Trophoblast cell (in vitro differentiated cells and primary cell): Measurements from ENCODE around the gene WSCD2.
A peak's percentile ranks its signal among the peaks of the same experiment; 100 is the strongest.

Experiments used
- DNase-seq, 2 donors: peaks; one replicate each; pipeline ENCODE4 v3.0.0-alpha.2; 2016
- H2AFZ ChIP-seq: 2 replicates; pipeline ENCODE4 v1.6.1; 2013; ENCODE audit warnings: low read length, moderate library complexity, mild to moderate bottlenecking; ENCODE audit not compliant: insufficient read depth, poor library complexity
- H2AK5ac ChIP-seq: 2 replicates; pipeline ENCODE4 v1.6.1; 2013; ENCODE audit warnings: mild to moderate bottlenecking, low read length
- H2BK120ac ChIP-seq: 2 replicates; pipeline ENCODE4 v1.6.1; 2013; ENCODE audit warnings: low read length, mild to moderate bottlenecking, moderate library complexity; ENCODE audit not compliant: insufficient read depth, poor library complexity
- H2BK12ac ChIP-seq: 2 replicates; pipeline ENCODE4 v1.6.1; 2013; ENCODE audit warnings: mild to moderate bottlenecking, low read length, moderate library complexity
- H2BK5ac ChIP-seq: 2 replicates; pipeline ENCODE4 v1.6.1; 2013; ENCODE audit warnings: low read length, low read depth, moderate library complexity, mild to moderate bottlenecking; ENCODE audit not compliant: poor library complexity
- H3K14ac ChIP-seq: 2 replicates; pipeline ENCODE4 v1.6.1; 2013; ENCODE audit warnings: mild to moderate bottlenecking, low read length
- H3K18ac ChIP-seq: 2 replicates; pipeline ENCODE4 v1.6.1; 2013; ENCODE audit warnings: mild to moderate bottlenecking, low read length
- H3K23ac ChIP-seq: 2 replicates; pipeline ENCODE4 v1.6.1; 2013; ENCODE audit warnings: low read length
- H3K27ac ChIP-seq: 2 replicates; pipeline ENCODE4 v1.5.1; 2013; ENCODE audit warnings: low read depth, mild to moderate bottlenecking, inconsistent platforms, low read length, moderate library complexity
- H3K27me3 ChIP-seq: 2 replicates; pipeline ENCODE4 v1.6.1; 2013; ENCODE audit warnings: inconsistent platforms, mild to moderate bottlenecking, low read length, moderate library complexity; ENCODE audit not compliant: insufficient read depth
- H3K36me3 ChIP-seq, 2 experiments: 1 replicate in 1 of 2; 2 replicates in 1 of 2; pipeline ENCODE4 v1.6.1; 2013; ENCODE audit warnings: low read length in 2 of 2, mild to moderate bottlenecking in 2 of 2, moderate library complexity in 1 of 2; ENCODE audit not compliant: insufficient read depth in 2 of 2, control insufficient read depth in 1 of 2
- H3K4ac ChIP-seq: 2 replicates; pipeline ENCODE4 v1.6.1; 2013; ENCODE audit warnings: low read depth, mild to moderate bottlenecking, low read length, moderate library complexity
- H3K4me1 ChIP-seq, 2 experiments: 1 replicate in 1 of 2; 2 replicates in 1 of 2; pipeline ENCODE4 v1.6.1; 2013; ENCODE audit warnings: low read length in 2 of 2, mild to moderate bottlenecking in 2 of 2, moderate library complexity in 1 of 2; ENCODE audit not compliant: insufficient read depth in 2 of 2, control insufficient read depth in 1 of 2
- H3K4me2 ChIP-seq: 2 replicates; pipeline ENCODE4 v1.6.1; 2013; ENCODE audit warnings: inconsistent platforms, mild to moderate bottlenecking, low read length, moderate library complexity
- H3K4me3 ChIP-seq: 2 replicates; pipeline ENCODE4 v1.5.1; 2013; ENCODE audit warnings: mild to moderate bottlenecking, low read depth, low read length, inconsistent platforms
- H3K79me1 ChIP-seq: one replicate; pipeline ENCODE4 v1.6.1; 2013; ENCODE audit warnings: low read length
- H3K79me2 ChIP-seq: 2 replicates; pipeline ENCODE4 v1.6.1; 2013; ENCODE audit warnings: low read length, mild to moderate bottlenecking; ENCODE audit not compliant: control insufficient read depth, insufficient read depth, poor library complexity
- H3K9ac ChIP-seq: 2 replicates; pipeline ENCODE4 v1.6.1; 2013; ENCODE audit warnings: mild to moderate bottlenecking, low read length
- H3K9me3 ChIP-seq: 2 replicates; pipeline ENCODE4 v1.6.1; 2013; ENCODE audit warnings: low read depth, mild to moderate bottlenecking, control low read depth, inconsistent platforms, low read length; ENCODE audit not compliant: insufficient read depth
- H4K12ac ChIP-seq: 2 replicates; pipeline ENCODE4 v1.6.1; 2013; ENCODE audit warnings: low read depth, mild to moderate bottlenecking, low read length, moderate library complexity
- H4K8ac ChIP-seq: 2 replicates; pipeline ENCODE4 v1.6.1; 2013; ENCODE audit warnings: low read depth, mild to moderate bottlenecking, low read length, moderate library complexity
- H4K91ac ChIP-seq: one replicate; pipeline ENCODE4 v1.6.1; 2013; ENCODE audit warnings: low read depth, mild to moderate bottlenecking, low read length, moderate library complexity
- WGBS: extraction: QIAGEN DNeasy Blood & Tissue Kit; methylation state at CpG from one replicate; pipeline ENCODE4 v1.1.7; 2013; ENCODE audit warnings: missing lambda C conversion rate; ENCODE audit not compliant: insufficient read length, insufficient coverage; ENCODE audit errors: extremely low coverage; 5-methylcytosine and 5-hydroxymethylcytosine counted together

WSCD2 gene

DNA sequence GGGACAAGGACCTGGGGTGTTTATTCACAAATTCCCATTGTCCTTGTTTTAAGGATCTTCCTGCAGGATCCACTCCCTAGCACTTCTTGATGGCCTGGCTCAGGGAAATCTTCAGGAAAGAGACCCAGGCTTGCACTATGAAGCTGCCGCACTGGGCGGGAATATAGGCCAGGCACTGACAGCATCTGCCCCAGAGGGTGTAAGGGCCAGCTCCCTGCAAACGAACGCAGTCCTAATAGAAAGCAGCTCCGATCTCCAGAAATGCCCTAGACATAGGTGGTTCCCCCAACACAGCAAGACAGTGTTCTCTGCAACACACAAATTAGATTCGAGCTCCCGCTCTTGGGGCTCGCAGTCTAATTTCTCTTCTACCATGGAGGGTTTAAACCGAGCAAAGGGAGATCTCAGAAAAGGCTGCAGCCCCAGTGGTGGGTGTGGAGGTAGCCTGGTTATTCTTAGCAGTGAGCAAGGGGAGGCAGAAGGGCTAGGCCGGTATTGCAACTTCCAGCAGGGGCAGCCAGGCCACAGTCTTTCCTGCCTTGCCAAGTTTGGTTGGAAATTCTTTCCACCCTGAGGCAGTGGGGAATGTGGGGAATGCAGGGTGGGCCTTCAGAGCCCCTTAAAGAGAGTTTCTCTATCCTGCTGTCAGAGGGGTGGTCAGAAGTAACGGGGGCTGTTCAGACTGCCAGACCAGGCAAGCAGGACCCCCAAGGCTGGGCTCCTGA, 16.1 kb upstream of the WSCD2 start:
- Histone ChIP-seq H2AK5ac (no peak overlapping the region), H3K18ac (no peak overlapping the region), H3K9me3 (no peaks in the 10 kb centered on the region), H3K79me2 (no peaks in the 10 kb centered on the region), H3K36me3 (no peaks in the 10 kb centered on the region), H3K79me1 (peaks cover 11% of the 10 kb centered on the region), H3K4me1 (peaks cover 10 to 19% of the 10 kb centered on the region in 2 experiments), H3K4me2 (peak overlapping the region; percentile 37), H3K27me3 (no peaks in the 10 kb centered on the region), H4K8ac (peak overlapping the region; percentile 44), H2BK120ac (peak overlapping the region; percentile 27), H3K23ac (no peak overlapping the region), H2BK12ac (peak overlapping the region; percentile 47), H3K27ac (peak overlapping the region; percentile 40), H3K9ac (no peak overlapping the region), H2BK5ac (no peak overlapping the region), H2AFZ (peak overlapping the region; percentile 23), H3K4me3 (no peak overlapping the region), H3K4ac (no peak overlapping the region), H3K14ac (no peak overlapping the region), H4K12ac (peak overlapping the region; percentile 18), H4K91ac (peak overlapping the region; percentile 48)
- no peak for DNase-seq
- WGBS = no CpG with 5 or more reads among the region's 11 CpGs

DNA sequence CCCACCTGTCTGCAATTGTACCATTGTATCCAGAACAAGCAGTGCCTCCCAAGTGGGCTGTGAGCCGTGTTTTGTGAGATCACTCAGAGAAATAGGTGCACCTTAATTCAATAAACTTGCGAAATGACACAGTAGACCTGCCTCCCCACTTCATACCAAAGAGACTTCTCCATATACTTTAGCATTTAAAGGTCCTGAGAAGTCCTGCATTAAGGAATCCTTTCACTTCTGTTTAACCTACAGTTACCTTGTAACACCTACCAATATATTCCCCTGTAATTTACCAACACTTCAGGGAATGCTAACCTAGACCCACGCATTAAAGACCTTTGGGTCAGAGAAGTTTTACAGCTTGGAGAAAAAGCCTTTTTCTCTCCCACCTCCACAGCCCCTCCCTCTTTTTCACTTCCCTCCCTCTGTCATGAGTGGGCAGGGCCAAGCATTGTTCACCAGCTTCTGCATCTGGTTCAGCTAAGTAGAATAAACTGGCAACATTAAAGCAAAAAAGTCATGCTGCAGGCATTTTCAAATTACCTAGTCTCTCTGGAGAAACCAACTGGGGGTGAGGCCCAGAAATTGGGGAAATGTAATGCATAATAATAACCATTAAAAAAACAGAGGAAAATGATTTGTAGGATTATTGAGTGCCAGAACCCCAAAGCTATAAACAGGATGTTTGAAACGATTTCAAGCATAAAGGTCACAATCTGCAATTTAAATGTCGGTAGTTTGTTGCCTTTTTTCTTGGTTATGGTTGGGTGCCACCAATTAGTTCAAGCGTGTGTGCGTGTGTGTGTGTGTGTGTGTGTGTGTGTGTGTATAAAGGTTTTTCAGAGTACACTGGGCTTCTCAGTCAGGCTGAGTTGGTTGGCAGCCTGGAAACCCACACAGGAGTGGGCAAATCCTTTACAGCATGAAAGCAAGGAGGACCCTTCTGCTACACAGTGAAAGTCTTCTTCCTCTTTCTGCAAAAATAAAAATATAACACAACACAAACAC, 13.7 kb upstream of the WSCD2 start:
- Histone ChIP-seq H4K8ac (no peak overlapping the region), H2BK12ac (no peak overlapping the region), H2AFZ (no peak overlapping the region), H3K9ac (no peak overlapping the region), H3K18ac (no peak overlapping the region), H3K4me2 (no peak overlapping the region), H3K23ac (no peak overlapping the region), H3K79me2 (no peaks in the 10 kb centered on the region), H3K79me1 (peaks cover 11% of the 10 kb centered on the region), H4K91ac (no peak overlapping the region), H3K36me3 (no peaks in the 10 kb centered on the region), H3K9me3 (no peaks in the 10 kb centered on the region), H3K4ac (no peak overlapping the region), H3K27me3 (no peaks in the 10 kb centered on the region), H3K27ac (no peak overlapping the region), H3K4me1 (peaks cover 10 to 21% of the 10 kb centered on the region in 2 experiments), H2BK5ac (no peak overlapping the region), H2AK5ac (no peak overlapping the region), H3K14ac (no peak overlapping the region), H2BK120ac (no peak overlapping the region), H4K12ac (no peak overlapping the region), H3K4me3 (no peak overlapping the region)
- WGBS = no CpG with 5 or more reads among the region's 7 CpGs
- no peak for DNase-seq

DNA sequence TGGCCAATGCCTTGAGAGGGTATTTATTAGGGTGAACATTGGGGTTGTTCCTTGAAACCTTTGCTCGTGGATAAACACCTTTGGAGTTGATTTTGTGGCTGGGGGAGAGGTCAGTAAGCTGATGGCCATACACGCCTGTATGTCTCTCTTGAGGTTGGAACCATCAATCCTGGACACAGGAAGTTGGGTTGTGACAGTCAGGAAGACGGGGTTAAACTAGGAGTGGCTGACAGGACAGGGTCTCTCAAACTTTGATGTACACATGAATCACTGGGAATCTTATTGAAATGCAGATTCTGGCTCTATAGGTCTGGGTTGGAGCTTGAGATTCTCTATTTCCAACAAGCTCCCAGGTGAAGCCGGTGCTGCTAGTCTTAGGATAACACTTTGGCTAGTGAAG, 12.8 kb upstream of the WSCD2 start:
- no peaks in the 10 kb centered on the region for H3K36me3 ChIP-seq
- no peak for DNase-seq
- H3K4me1 ChIP-seq = peaks cover 10 to 21% of the 10 kb centered on the region in 2 experiments

DNA sequence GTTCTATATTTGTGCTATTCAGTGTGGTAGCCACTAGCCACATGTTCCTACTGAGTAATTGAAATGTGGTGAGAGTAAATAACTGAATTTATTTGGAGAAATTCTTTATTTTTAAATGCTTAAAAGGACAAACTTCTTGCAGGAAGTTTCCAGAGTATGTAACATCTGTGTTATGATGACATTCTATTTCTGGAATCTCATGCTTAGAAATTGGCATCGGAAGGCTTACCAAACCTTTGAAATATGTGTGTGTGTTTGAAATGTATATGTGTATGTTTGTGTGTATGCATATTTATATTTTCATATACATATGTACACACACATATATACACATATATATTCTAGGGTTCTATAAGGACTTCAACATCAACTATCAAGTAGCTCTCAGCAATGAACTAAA, 12.4 kb upstream of the WSCD2 start:
- Histone ChIP-seq H3K79me2 (no peaks in the 10 kb centered on the region), H3K36me3 (no peaks in the 10 kb centered on the region), H4K12ac (no peak overlapping the region), H3K4me3 (no peak overlapping the region), H2BK120ac (no peak overlapping the region), H3K4me1 (peaks cover 10 to 21% of the 10 kb centered on the region in 2 experiments), H2AK5ac (no peak overlapping the region), H3K79me1 (peaks cover 11% of the 10 kb centered on the region), H2AFZ (no peak overlapping the region), H4K8ac (no peak overlapping the region), H3K14ac (no peak overlapping the region), H3K18ac (no peak overlapping the region), H3K27ac (no peak overlapping the region), H3K4me2 (no peak overlapping the region), H3K27me3 (no peaks in the 10 kb centered on the region), H3K4ac (no peak overlapping the region), H3K9me3 (no peaks in the 10 kb centered on the region), H3K9ac (no peak overlapping the region), H3K23ac (no peak overlapping the region), H2BK12ac (no peak overlapping the region), H2BK5ac (no peak overlapping the region), H4K91ac (no peak overlapping the region)
- DNase-seq = no peak
- no CpG with 5 or more reads among the region's 1 CpG for WGBS

More for the DNA sequence above, 12.8 kb upstream of the WSCD2 start:
- H3K9me3 ChIP-seq = no peaks in the 10 kb centered on the region
- no peak overlapping the region for H2AK5ac ChIP-seq
- H2BK5ac ChIP-seq = no peak overlapping the region
- H3K9ac ChIP-seq = no peak overlapping the region
- no peak overlapping the region for H2BK12ac ChIP-seq
- no peak overlapping the region for H3K4ac ChIP-seq
- H2BK120ac ChIP-seq = no peak overlapping the region
- no peak overlapping the region for H3K18ac ChIP-seq
- no peak overlapping the region for H3K4me3 ChIP-seq
- H3K27me3 ChIP-seq = no peaks in the 10 kb centered on the region
- peaks cover 11% of the 10 kb centered on the region for H3K79me1 ChIP-seq
- no peak overlapping the region for H3K23ac ChIP-seq
- H4K12ac ChIP-seq = no peak overlapping the region
- H4K91ac ChIP-seq = no peak overlapping the region
- no peak overlapping the region for H4K8ac ChIP-seq
- H3K79me2 ChIP-seq = no peaks in the 10 kb centered on the region
- no peak overlapping the region for H3K4me2 ChIP-seq
- no CpG with 5 or more reads among the region's 4 CpGs for WGBS
- H3K27ac ChIP-seq = no peak overlapping the region
- H3K14ac ChIP-seq = no peak overlapping the region
- H2AFZ ChIP-seq = no peak overlapping the region
